ENCODE results near the gene TMEM30A.

TMEM30A gene

GRCh38 chr6:75236630-75237029 is 48.0 kb downstream of the TMEM30A start:
- H3K4me3 ChIP-seq (ENCODE audit: low read depth, low read length), result no peak overlapping the region
- no peak overlapping the region for H3K27ac ChIP-seq (ENCODE audit: extremely low read depth, low read depth, low read length)
- H3K4me1 ChIP-seq (ENCODE audit: control insufficient read depth, insufficient read depth, low read length), result no peaks in the 10 kb centered on the region
- no peaks in the 10 kb centered on the region for H3K9me3 ChIP-seq (ENCODE audit: control insufficient read depth, insufficient read depth, low read depth, low read length)
- ChIA-PET CTCF (interaction anchor here (1.2 to 3.3 kb wide), 4 partner anchors 20 to 290 kb away, joined by 3 to 19 read pairs (median 6); no protein-coding TSS in a partner anchor), POLR2A (no interaction called here)
- no peak for TF ChIP-seq ZBTB7A (tag by site-specific recombination; IDR thresholded peaks at IDR 0.05; ENCODE audit: low read depth)
- TF ChIP-seq ZNF10 (tag by site-specific recombination; IDR thresholded peaks at IDR 0.05), result no peak
- TF ChIP-seq ZNF513 (tag by site-specific recombination; IDR thresholded peaks at IDR 0.05), result no peak
- TF ChIP-seq ZNF561 (tag by site-specific recombination; IDR thresholded peaks at IDR 0.05; ENCODE audit: borderline replicate concordance), result no peak
- no peak for TF ChIP-seq RBAK (tag by site-specific recombination; IDR thresholded peaks at IDR 0.05)
- no peak for TF ChIP-seq ZNF549 (tag by site-specific recombination; IDR thresholded peaks at IDR 0.05)
- no peak for TF ChIP-seq ZNF580 (tag by site-specific recombination; IDR thresholded peaks at IDR 0.05)
- TF ChIP-seq ZNF585B (tag by site-specific recombination; IDR thresholded peaks at IDR 0.05), result no peak
- no peak for TF ChIP-seq ZNF112 (tag by site-specific recombination; IDR thresholded peaks at IDR 0.05)
- no peak for TF ChIP-seq TRIM28 (IDR thresholded peaks at IDR 0.05; ENCODE audit: borderline replicate concordance, low read length)
- peaks cover 37 to 48% of the 10 kb centered on the region in 2 experiments for H3K36me3 ChIP-seq (ENCODE audit: control insufficient read depth in 2 of 2, insufficient read depth in 1 of 2, low read length in 2 of 2)

- Histone ChIP-seq H3K9me3 (ENCODE audit: control insufficient read depth, insufficient read depth, low read depth, low read length) (no peaks in the 10 kb centered on the region), H3K4me3 (ENCODE audit: low read depth, low read length) (no peak overlapping the region), H3K27ac (ENCODE audit: extremely low read depth, low read depth, low read length) (no peak overlapping the region), H3K36me3 (ENCODE audit: control insufficient read depth in 2 of 2, insufficient read depth in 1 of 2, low read length in 2 of 2) (peaks cover 28 to 38% of the 10 kb centered on the region in 2 experiments), H3K4me1 (ENCODE audit: control insufficient read depth, insufficient read depth, low read length) (no peaks in the 10 kb centered on the region)
- CTCF ChIA-PET, result interaction anchor here (0.6 to 7.8 kb wide), 6 partner anchors 25 to 1713 kb away, joined by 3 to 106 read pairs (median 4); partner anchors contain the start of gene COL12A1
- POLR2A ChIA-PET, result interaction anchor here (0.8 to 2.4 kb wide), 2 partner anchors 8 to 18 kb away, joined by 3 to 9 read pairs; partner anchors contain the start of gene COX7A2
- TF ChIP-seq OSR2 (tag by site-specific recombination; IDR thresholded peaks at IDR 0.05) (no peak), PRDM2 (tag by site-specific recombination; IDR thresholded peaks at IDR 0.05; ENCODE audit: borderline replicate concordance) (no peak), MYNN (tag by site-specific recombination; IDR thresholded peaks at IDR 0.05; ENCODE audit: borderline replicate concordance) (no peak), BCL11B (tag by site-specific recombination; IDR thresholded peaks at IDR 0.05; ENCODE audit: low read depth) (no peak), ZNF148 (tag by site-specific recombination; IDR thresholded peaks at IDR 0.05; ENCODE audit: borderline replicate concordance) (no peak), ZNF362 (tag by site-specific recombination; IDR thresholded peaks at IDR 0.05) (no peak), ZNF529 (tag by site-specific recombination; IDR thresholded peaks at IDR 0.05; ENCODE audit: insufficient replicate concordance) (no peak), ZNF354C (tag by site-specific recombination; IDR thresholded peaks at IDR 0.05; ENCODE audit: borderline replicate concordance, low read depth) (no peak), ZNF302 (tag by site-specific recombination; IDR thresholded peaks at IDR 0.05; ENCODE audit: low read depth) (no peak), MZF1 (tag by site-specific recombination; IDR thresholded peaks at IDR 0.05; ENCODE audit: borderline replicate concordance) (no peak)
These were observed 49.3 kb downstream of the TMEM30A start for GRCh38 chr6:75235271-75235670.

Measured in HEK293 (cell line).